ENCODE measurements around the gene RPL36. TPM values are rescaled to one million over a fixed set of nuclear protein-coding genes. Genes with fewer than 3 reads are reported as not detected.

The RPL36 gene
- total and polyA plus RNA-seq, 2 of the 8 experiments (the other 6 are each of a cell fraction or from before 2014, with no cell fraction given) = 951 to 1,075 TPM

DNA sequence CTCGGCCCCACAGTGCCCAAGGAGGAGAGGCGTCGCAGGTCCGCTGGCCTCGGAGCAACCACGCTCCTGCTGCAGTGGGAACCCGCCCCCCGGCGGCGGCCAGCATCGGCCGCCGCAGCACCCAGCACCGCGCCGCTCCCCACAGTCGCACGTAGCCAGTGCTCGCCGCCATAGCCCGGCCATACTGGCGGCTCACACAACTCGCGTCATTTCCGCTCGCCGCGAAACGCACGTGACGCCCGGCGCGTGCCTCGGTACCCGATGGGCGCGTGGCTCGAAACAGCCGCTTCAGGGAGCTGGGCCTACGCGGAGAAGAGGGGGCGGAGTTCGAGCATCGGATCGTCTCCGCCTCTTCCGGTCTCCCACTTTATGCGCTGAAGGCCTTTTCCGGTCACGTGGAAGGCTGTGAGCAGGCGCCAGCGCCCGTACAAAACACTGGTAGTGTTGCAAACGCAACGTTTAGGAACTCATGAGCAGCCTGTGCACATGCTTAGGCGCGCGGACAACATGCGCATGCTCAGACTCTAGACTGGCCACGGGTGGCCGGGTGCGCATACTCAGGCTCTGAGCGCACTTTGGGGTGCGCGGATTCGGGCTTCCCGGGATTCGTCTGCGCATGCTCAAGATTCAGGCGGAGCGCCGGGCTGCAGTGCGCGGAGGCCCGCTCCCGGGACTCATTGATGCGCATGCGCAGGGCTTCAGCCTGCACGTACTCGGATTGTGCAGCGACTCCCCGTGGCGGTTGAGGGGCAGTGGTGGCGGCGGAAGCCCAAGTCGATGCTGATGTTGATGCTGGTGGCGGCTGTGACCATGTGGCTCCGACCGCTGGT lies 30.1 kb downstream of the RPL36 start, which contains the start of the genes CATSPERD and LONP1:
Gene CATSPERD, plus strand, starts transcription at position 677 of the 830 bp plus-strand sequence. Its CDS starts 101 bp downstream, at position 778.
Gene LONP1, minus strand, starts transcription at position 186 of the 830 bp plus-strand sequence. Its CDS starts 14 bp downstream, at position 172.
- Histone ChIP-seq H3K4me1 (replicated peaks in 1 of 4; ENCODE audit: control insufficient read depth in 3 of 4, insufficient read depth in 4 of 4, low read length in 3 of 4) (no peaks in the 10 kb centered on the region; a peak in 2 of 7 replicates), H4K91ac (replicated peaks; ENCODE audit: insufficient read length, low read length) (peak within 1 kb of the TSS; percentile 99), H4K5ac (ENCODE audit: insufficient read length, low read depth, low read length) (peak within 1 kb of the TSS; percentile 100), H3K79me2 (ENCODE audit: control insufficient read depth in 1 of 2, insufficient read depth in 2 of 2, low read length in 2 of 2) (peaks cover 34 to 41% of the 10 kb centered on the region in 2 experiments), H3K14ac (ENCODE audit: insufficient read length) (no peak within 1 kb of the TSS), H3K23ac (ENCODE audit: insufficient read length) (no peak within 1 kb of the TSS), H2BK12ac (ENCODE audit: low read depth, low read length) (peak within 1 kb of the TSS; percentile 53; the same call in 1 of the 2 replicates), H2BK20ac (ENCODE audit: low read length) (no peak within 1 kb of the TSS), H3K4ac (replicated peaks; ENCODE audit: insufficient read length, low read depth, low read length) (peak within 1 kb of the TSS; percentile 99), H2BK120ac (replicated peaks; ENCODE audit: low read depth, low read length) (peak within 1 kb of the TSS; percentile 96), H3K23me2 (ENCODE audit: low read depth, low read length) (peaks cover 7% of the 10 kb centered on the region), H4K20me1 (replicated peaks in 1 of 2; ENCODE audit: control insufficient read depth in 1 of 2, insufficient read depth in 2 of 2, low read length in 2 of 2) (peaks cover 4 to 13% of the 10 kb centered on the region in 2 experiments), H3K9ac (replicated peaks in 1 of 4; ENCODE audit: extremely low read depth in 1 of 4, low read depth in 3 of 4, low read length in 3 of 4) (peak within 1 kb of the TSS; percentile 97 to 99 (median 98)), H2BK5ac (ENCODE audit: low read depth, low read length) (peak within 1 kb of the TSS; percentile 98), H3K36me3 (ENCODE audit: control insufficient read depth in 2 of 4, insufficient read depth in 4 of 4, low read length in 3 of 4) (peaks cover 0 to 8% (median 2%) of the 10 kb centered on the region in 4 experiments; a peak in 4 of 8 replicates), H4K8ac (ENCODE audit: extremely low read depth, insufficient read depth, low read length) (peak within 1 kb of the TSS; percentile 98), H3K79me1 (ENCODE audit: low read depth, low read length) (peaks cover 10% of the 10 kb centered on the region; the same call in 1 of the 2 replicates), H2AK5ac (ENCODE audit: low read depth, low read length) (0 out of 2 replicates have a peak within 1 kb of the TSS, but pooled peaks have one; percentile 56), H3K27ac (ENCODE audit: low read depth, low read length) (peak within 1 kb of the TSS; percentile 97), H3K4me2 (ENCODE audit: insufficient read depth in 1 of 2, low read depth in 2 of 2, low read length in 2 of 2) (peak within 1 kb of the TSS; percentile 55 to 95), H2BK15ac (ENCODE audit: low read length) (peak within 1 kb of the TSS; percentile 99; the same call in 1 of the 2 replicates), H3K27me3 (replicated peaks in 1 of 4; ENCODE audit: control insufficient read depth in 3 of 4, extremely low read depth in 1 of 4, insufficient read depth in 3 of 4, low read length in 3 of 4) (no peaks in the 10 kb centered on the region), H3K4me3 (ENCODE audit: extremely low read depth in 1 of 4, insufficient read depth in 2 of 4, low read depth in 3 of 4, low read length in 4 of 4) (peak within 1 kb of the TSS; percentile 71 to 100 (median 98)), H3K18ac (ENCODE audit: extremely low read depth, low read length) (peak within 1 kb of the TSS; percentile 100), H3K56ac (replicated peaks; ENCODE audit: insufficient read length, low read depth, low read length) (peak within 1 kb of the TSS; percentile 99), H3K9me3 (ENCODE audit: insufficient read depth in 2 of 2, low read depth in 1 of 2, low read length in 1 of 2) (no peaks in the 10 kb centered on the region), H2AFZ (ENCODE audit: low read length) (peak within 1 kb of the TSS; percentile 96)
- ChIA-PET POLR2A (ENCODE audit: partially characterized antibody) (interaction anchor here (0.6 to 22.4 kb wide), 30 partner anchors 8 to 184 kb away, joined by 3 to 620 read pairs (median 5); partner anchors contain the start of genes DUS3L, FUT3, RPL36 and SAFB), CTCF (ENCODE audit: partially characterized antibody) (interaction anchor here (0.6 to 2.3 kb wide), 14 partner anchors 8 to 371 kb away, joined by 3 to 6 read pairs (median 3); partner anchors contain the start of gene RPL36)
- WGBS, 2 experiments (ENCODE audit: extremely low coverage in 1 of 2, insufficient coverage in 1 of 2, insufficient read length in 1 of 2, insufficient replicate concordance in 2 of 2, low coverage in 1 of 2, low lambda C conversion rate in 2 of 2, missing lambda C conversion rate in 1 of 2) = 1% methylated on average over 84 of the region's 90 CpGs; no CpG with 5 or more reads in 1 of the 2 experiments
- peak; percentile 95 to 98 for DNase-seq (ENCODE audit: low read depth in 1 of 2, low spot score in 2 of 2)
- no peak for FAIRE-seq
- TF ChIP-seq ASH2L (IDR thresholded peaks at IDR 0.05; ENCODE audit: low read length) = peak; percentile 7
- TF ChIP-seq ZNF274 (IDR thresholded peaks at IDR 0.05; ENCODE audit: borderline replicate concordance, extremely low read depth, low read length) = no peak
- no peak for TF ChIP-seq CHD1 (IDR thresholded peaks at IDR 0.05; ENCODE audit: low read depth, low read length)
- TF ChIP-seq SIN3A (conservative IDR thresholded peaks at IDR 0.05 in 1 of 2, IDR thresholded peaks at IDR 0.05 in 1 of 2; ENCODE audit: low read depth in 1 of 2, low read length in 2 of 2) = peak in 1 of 2 experiments; percentile 81; a peak in 2 of 4 replicates
- no peak for TF ChIP-seq RNF2 (IDR thresholded peaks at IDR 0.05; ENCODE audit: borderline replicate concordance, low read depth, low read length, missing control alignments, poor library complexity, severe bottlenecking)
- TF ChIP-seq HDAC6 (IDR thresholded peaks at IDR 0.05; ENCODE audit: low read depth, low read length) = no peak
- no peak for TF ChIP-seq SIRT6 (IDR thresholded peaks at IDR 0.05; ENCODE audit: low read length)
- TF ChIP-seq, protein P1, sequence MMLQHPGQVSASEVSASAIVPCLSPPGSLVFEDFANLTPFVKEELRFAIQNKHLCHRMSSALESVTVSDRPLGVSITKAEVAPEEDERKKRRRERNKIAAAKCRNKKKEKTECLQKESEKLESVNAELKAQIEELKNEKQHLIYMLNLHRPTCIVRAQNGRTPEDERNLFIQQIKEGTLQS (IDR thresholded peaks at IDR 0.05; ENCODE audit: insufficient read depth, low read depth, low read length) = peak; percentile 94
- peak; percentile 83 for TF ChIP-seq SAP30 (IDR thresholded peaks at IDR 0.05; ENCODE audit: insufficient read depth, insufficient replicate concordance, low read length)
